GM12878 (cell line): ENCODE data around the gene SLC35E1. TPM values are rescaled to one million over a fixed set of nuclear protein-coding genes. Genes with fewer than 3 reads are reported as not detected.

Source experiments
- ATAC-seq: fragments of 200-7000 bp; cut with Tn5 transposase; 3 replicates; pipeline ENCODE4 v1.9.1; 2020; ENCODE audit warnings: mild to moderate bottlenecking, moderate library complexity
- BruUV-seq: library from RNA; stranded (reverse); fragments of 400-500 nt; replicated peaks from 2 replicates; lab custom pipeline; 2021; lab: Mats Ljungman, UMichigan
- CTCF ChIA-PET: fragments of 300-600 bp; sonication (Branson Sonifier 250); formaldehyde crosslinking; extraction: SDS; loops from one replicate; lab custom pipeline; 2021; ENCODE audit warnings: inconsistent platforms; lab: Yijun Ruan, JAX
- POLR2A ChIA-PET: fragments of 350-600 bp; formaldehyde crosslinking; extraction: SDS; loops from one replicate; lab custom pipeline; 2021; ENCODE audit warnings: inconsistent platforms; lab: Charles Lee
- RAD21 ChIA-PET: fragments of 300-600 bp; sonication (Branson Sonifier 250); formaldehyde crosslinking; loops from one replicate; lab custom pipeline; 2023; ENCODE audit warnings: antibody characterized with exemption; ENCODE audit not compliant: unreplicated experiment; lab: Charles Lee
- SMC1A ChIA-PET: fragments of 300-600 bp; sonication (Branson Sonifier 250); formaldehyde crosslinking; loops from one replicate; lab custom pipeline; 2023; ENCODE audit not compliant: unreplicated experiment, uncharacterized antibody; lab: Charles Lee
- DNase-seq: peaks from one replicate; pipeline ENCODE4 v3.0.0-alpha.2; 2011; ENCODE audit warnings: low read depth, low spot score
- FAIRE-seq: peaks from 3 replicates; lab custom pipeline; 2011; peaks lifted over from hg19 to GRCh38; lab: Jason Lieb, UNC
- H2AFZ ChIP-seq: 2 replicates; pipeline ENCODE4 v1.6.0; 2011; ENCODE audit warnings: low read depth, low read length, control low read depth; ENCODE audit not compliant: control insufficient read depth
- H3K27ac ChIP-seq: 2 replicates; pipeline ENCODE4 v1.5.1; 2011; ENCODE audit warnings: control low read depth; ENCODE audit not compliant: control insufficient read depth, insufficient read depth
- H3K27me3 ChIP-seq, 2 experiments: replicated peaks in 1 of 2; 2 replicates each; pipeline versions ENCODE4 v1.6.0 to v1.6.1; 2011; ENCODE audit warnings: low read length in 1 of 2; ENCODE audit not compliant: control insufficient read depth in 2 of 2, insufficient read depth in 2 of 2
- H3K36me3 ChIP-seq, 2 experiments: 2 replicates each; pipeline ENCODE4 v1.5.1; 2011; ENCODE audit warnings: low read length in 1 of 2; ENCODE audit not compliant: control insufficient read depth in 2 of 2, insufficient read depth in 2 of 2
- H3K4me1 ChIP-seq: 2 replicates; pipeline ENCODE4 v1.6.1; 2011; ENCODE audit warnings: mild to moderate bottlenecking, low read length, moderate library complexity, mixed read lengths; ENCODE audit not compliant: control insufficient read depth, insufficient read depth
- H3K4me2 ChIP-seq: 2 replicates; pipeline ENCODE4 v1.6.0; 2011; ENCODE audit warnings: control low read depth; ENCODE audit not compliant: control insufficient read depth, insufficient read depth
- H3K4me3 ChIP-seq: fragments of 200-600 bp; sonication (generic); 2 replicates; pipeline ENCODE4 v1.5.1; 2016
- H3K79me2 ChIP-seq: 2 replicates; pipeline ENCODE4 v1.6.0; 2011; ENCODE audit warnings: low read length; ENCODE audit not compliant: control insufficient read depth, insufficient read depth
- H3K9ac ChIP-seq: 2 replicates; pipeline ENCODE4 v1.8.0; 2011; ENCODE audit warnings: low read length, control low read depth, mixed read lengths; ENCODE audit not compliant: control insufficient read depth, insufficient read depth
- H3K9me3 ChIP-seq: replicated peaks from 3 replicates; pipeline ENCODE4 v1.5.1; 2011; ENCODE audit warnings: mild to moderate bottlenecking, low read length; ENCODE audit not compliant: control insufficient read depth, insufficient read depth
- H4K20me1 ChIP-seq: 2 replicates; pipeline ENCODE4 v1.6.0; 2011; ENCODE audit not compliant: control insufficient read depth, insufficient read depth
- CHD2 ChIP-seq: IDR thresholded peaks from 2 replicates; pipeline ENCODE4 v1.6.1; 2011; ENCODE audit warnings: low read depth, low read length, improper control_type of control experiment, borderline replicate concordance
- GABPA ChIP-seq: IDR thresholded peaks from 2 replicates; pipeline ENCODE4 v1.6.1; 2014; ENCODE audit warnings: antibody characterized with exemption, low read depth, mild to moderate bottlenecking, inconsistent platforms
- KDM1A ChIP-seq: fragments of 200-600 bp; sonication (generic); IDR thresholded peaks from 2 replicates; pipeline ENCODE4 v1.6.1; 2016; ENCODE audit warnings: borderline replicate concordance
- PAX8 ChIP-seq: fragments of 450-650 bp; IDR thresholded peaks from 2 replicates; pipeline ENCODE4 v1.6.1; 2017; ENCODE audit warnings: mild to moderate bottlenecking, moderate library complexity
- POU2F2 ChIP-seq: IDR thresholded peaks from 3 replicates; pipeline ENCODE4 v1.6.1; 2011; ENCODE audit warnings: low read depth, mild to moderate bottlenecking, low read length, borderline replicate concordance
- REST ChIP-seq: IDR thresholded peaks from 2 replicates; pipeline ENCODE4 v1.6.1; 2012; ENCODE audit warnings: mild to moderate bottlenecking, low read depth, low read length
- SREBF1 ChIP-seq: IDR thresholded peaks from 2 replicates; pipeline ENCODE4 v1.6.1; 2012; ENCODE audit warnings: mild to moderate bottlenecking, low read length
- SUPT20H ChIP-seq: IDR thresholded peaks from 2 replicates; pipeline ENCODE4 v1.6.1; 2011; ENCODE audit warnings: low read depth, mild to moderate bottlenecking, low read length, moderate library complexity, borderline replicate concordance; ENCODE audit not compliant: control insufficient read depth
- TCF12 ChIP-seq: IDR thresholded peaks from 2 replicates; pipeline ENCODE4 v1.6.1; 2011; ENCODE audit warnings: low read depth, mild to moderate bottlenecking, low read length
- TCF7 ChIP-seq: IDR thresholded peaks from 2 replicates; pipeline ENCODE4 v1.6.1; 2014; ENCODE audit warnings: antibody characterized with exemption, borderline replicate concordance
- USF2 ChIP-seq: IDR thresholded peaks from 2 replicates; pipeline ENCODE4 v1.6.1; 2011; ENCODE audit warnings: low read depth, low read length, improper control_type of control experiment, borderline replicate concordance
- ZBTB11 ChIP-seq: fragments of 450-650 bp; formaldehyde crosslinking; IDR thresholded peaks from 2 replicates; pipeline ENCODE4 v1.5.0; 2022; ENCODE audit warnings: mild to moderate bottlenecking, missing genetic modification characterization
- ZNF622 ChIP-seq: fragments of 450-650 bp; IDR thresholded peaks from 2 replicates; pipeline ENCODE4 v1.6.1; 2017; ENCODE audit warnings: mild to moderate bottlenecking, inconsistent platforms
- ZNF687 ChIP-seq: fragments of 450-650 bp; IDR thresholded peaks from 2 replicates; pipeline ENCODE4 v1.6.1; 2017; ENCODE audit warnings: mild to moderate bottlenecking, moderate library complexity
- WGBS: methylation state at CpG from one replicate; pipeline ENCODE4 v1.1.6; 2016; ENCODE audit warnings: low lambda C conversion rate; ENCODE audit not compliant: insufficient replicate concordance, insufficient coverage; ENCODE audit errors: missing lambda C conversion rate; 5-methylcytosine and 5-hydroxymethylcytosine counted together
- in situ Hi-C: fragments of 300-500 bp; cut with MboI; formaldehyde crosslinking; loops from 9 replicates; pipeline ENCODE4 v1.14.3; 2018; ENCODE audit warnings: mixed read lengths
- intact Hi-C: fragments of 100-400 bp; cut with micrococcal nuclease; formaldehyde crosslinking; loops from one replicate; pipeline ENCODE4 v1.14.2; 2022; ENCODE audit not compliant: unreplicated experiment
- polyA plus RNA-seq, 11 experiments: library from polyadenylated mRNA; depleted of rRNA in 4 of 11; unstranded in 6 of 11; stranded (reverse) in 5 of 11; fragments of >200 nt; fragmentation: Nextera tagmentation in 4 of 11; fragmentation: Illumina TruSeq in 1 of 11; extraction: Ambion mirVana in 4 of 11; extraction: Trizol in 1 of 11; gene quantifications; 1 replicate in 1 of 11; 2 replicates in 10 of 11; pipeline versions ENCODE4 v1.2.1 to v1.2.3, GENCODE V29; 2011 to 2016; ENCODE audit warnings: inconsistent platforms in 2 of 11, missing spikeins in 2 of 11, low read depth in 1 of 11
- total RNA-seq, 4 experiments: library from RNA; depleted of rRNA in 3 of 4; stranded (reverse); fragments of >200 nt in 3 of 4; fragmentation: Illumina TruSeq in 1 of 4; extraction: Trizol in 1 of 4; gene quantifications; 2 replicates each; pipeline versions ENCODE4 v1.2.1 to v1.2.3, GENCODE V29; 2013 to 2021

The SLC35E1 gene
- total and polyA plus RNA-seq, 10 of the 15 experiments (the other 5 are each of a cell fraction or from before 2014, with no cell fraction given): 11.3 to 37.7 (median 22.1) TPM

GRCh38 chr19:16506961-16507360, 65.3 kb downstream of the SLC35E1 start:
- Histone ChIP-seq H3K9me3 (no peaks in the 10 kb centered on the region), H2AFZ (no peak overlapping the region), H3K4me1 (no peaks in the 10 kb centered on the region), H3K4me2 (no peak overlapping the region), H3K79me2 (no peaks in the 10 kb centered on the region), H3K27ac (no peak overlapping the region), H3K27me3 (no peaks in the 10 kb centered on the region), H3K4me3 (no peak overlapping the region), H4K20me1 (no peaks in the 10 kb centered on the region), H3K36me3 (no peaks in the 10 kb centered on the region; a peak in 3 of 4 replicates), H3K9ac (no peak overlapping the region)
- RAD21 ChIA-PET: no interaction called here
- no TSS peak for BruUV-seq
- DNase-seq (no peak), ATAC-seq (no peak), FAIRE-seq (no peak)
- SMC1A ChIA-PET: no interaction called here
- CTCF ChIA-PET: no interaction called here
- POLR2A ChIA-PET: no interaction called here
- in situ Hi-C loops (no loop called here), intact Hi-C loops (no loop called here)
- 91% methylated on average over 6 of the region's 6 CpGs for WGBS
- TF ChIP-seq ZBTB11 (CRISPR knock-in tag) (no peak), CHD2 (no peak), GABPA (no peak), SUPT20H (no peak), PAX8 (no peak), TCF12 (no peak), REST (no peak), TCF7 (no peak), ZNF622 (no peak), SREBF1 (no peak), USF2 (no peak), ZNF687 (no peak), KDM1A (no peak), POU2F2 (no peak)
